ENCODE data around the gene WDR4.

Gene WDR4

GRCh38 chr21:42863504-42863870 lies 15.9 kb downstream of the WDR4 start:
- Histone ChIP-seq H3K79me2 (ENCODE audit: control insufficient read depth, low read length) (peaks cover 92% of the 10 kb centered on the region), H3K27ac (ENCODE audit: low read depth, low read length) (no peak overlapping the region), H3K27me3 (ENCODE audit: control insufficient read depth, low read length) (no peaks in the 10 kb centered on the region), H3K4me3 (ENCODE audit: low read length) (no peak overlapping the region), H3K4me1 (ENCODE audit: control insufficient read depth, low read length) (no peaks in the 10 kb centered on the region), H3K4me2 (ENCODE audit: low read length) (no peak overlapping the region), H3K9me2 (replicated peaks; ENCODE audit: control insufficient read depth, low read length) (no peaks in the 10 kb centered on the region), H3K9me3 (ENCODE audit: control insufficient read depth, insufficient read depth, low read length) (no peaks in the 10 kb centered on the region), H4K20me1 (ENCODE audit: control insufficient read depth, insufficient read depth, low read depth, low read length) (peaks cover 6% of the 10 kb centered on the region; the same call in 1 of the 2 replicates), H3K36me3 (ENCODE audit: control insufficient read depth, low read length) (peaks cover 89% of the 10 kb centered on the region), H3F3A (ENCODE audit: control insufficient read depth, insufficient read depth) (no peaks in the 10 kb centered on the region)
- TF ChIP-seq, protein P1, sequence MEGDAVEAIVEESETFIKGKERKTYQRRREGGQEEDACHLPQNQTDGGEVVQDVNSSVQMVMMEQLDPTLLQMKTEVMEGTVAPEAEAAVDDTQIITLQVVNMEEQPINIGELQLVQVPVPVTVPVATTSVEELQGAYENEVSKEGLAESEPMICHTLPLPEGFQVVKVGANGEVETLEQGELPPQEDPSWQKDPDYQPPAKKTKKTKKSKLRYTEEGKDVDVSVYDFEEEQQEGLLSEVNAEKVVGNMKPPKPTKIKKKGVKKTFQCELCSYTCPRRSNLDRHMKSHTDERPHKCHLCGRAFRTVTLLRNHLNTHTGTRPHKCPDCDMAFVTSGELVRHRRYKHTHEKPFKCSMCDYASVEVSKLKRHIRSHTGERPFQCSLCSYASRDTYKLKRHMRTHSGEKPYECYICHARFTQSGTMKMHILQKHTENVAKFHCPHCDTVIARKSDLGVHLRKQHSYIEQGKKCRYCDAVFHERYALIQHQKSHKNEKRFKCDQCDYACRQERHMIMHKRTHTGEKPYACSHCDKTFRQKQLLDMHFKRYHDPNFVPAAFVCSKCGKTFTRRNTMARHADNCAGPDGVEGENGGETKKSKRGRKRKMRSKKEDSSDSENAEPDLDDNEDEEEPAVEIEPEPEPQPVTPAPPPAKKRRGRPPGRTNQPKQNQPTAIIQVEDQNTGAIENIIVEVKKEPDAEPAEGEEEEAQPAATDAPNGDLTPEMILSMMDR (IDR thresholded peaks at IDR 0.05; ENCODE audit: low read depth, low read length, poor library complexity, severe bottlenecking) = no peak
- no peak for TF ChIP-seq EZH2phosphoT487 (IDR thresholded peaks at IDR 0.05; ENCODE audit: borderline replicate concordance, low read length)

- H3K9me3 ChIP-seq (ENCODE audit: control insufficient read depth, insufficient read depth, low read length) = no peaks in the 10 kb centered on the region
- no peak overlapping the region for H3K4me3 ChIP-seq (ENCODE audit: low read length)
- H4K20me1 ChIP-seq (ENCODE audit: control insufficient read depth, insufficient read depth, low read depth, low read length) = peaks cover 6% of the 10 kb centered on the region; the same call in 1 of the 2 replicates
- no peak for TF ChIP-seq EZH2phosphoT487 (IDR thresholded peaks at IDR 0.05; ENCODE audit: borderline replicate concordance, low read length)
- TF ChIP-seq, protein P1 (IDR thresholded peaks at IDR 0.05; ENCODE audit: low read depth, low read length, poor library complexity, severe bottlenecking) = no peak
- no peaks in the 10 kb centered on the region for H3K4me1 ChIP-seq (ENCODE audit: control insufficient read depth, low read length)
- H3F3A ChIP-seq (ENCODE audit: control insufficient read depth, insufficient read depth) = no peaks in the 10 kb centered on the region
- no peaks in the 10 kb centered on the region for H3K27me3 ChIP-seq (ENCODE audit: control insufficient read depth, low read length)
- no peaks in the 10 kb centered on the region for H3K9me2 ChIP-seq (replicated peaks; ENCODE audit: control insufficient read depth, low read length)
- H3K27ac ChIP-seq (ENCODE audit: low read depth, low read length) = no peak overlapping the region
- peaks cover 92% of the 10 kb centered on the region for H3K79me2 ChIP-seq (ENCODE audit: control insufficient read depth, low read length)
- H3K4me2 ChIP-seq (ENCODE audit: low read length) = no peak overlapping the region
- peaks cover 89% of the 10 kb centered on the region for H3K36me3 ChIP-seq (ENCODE audit: control insufficient read depth, low read length)
These were observed 16.4 kb downstream of the WDR4 start for GRCh38 chr21:42862774-42863503.

- Histone ChIP-seq H3K4me1 (ENCODE audit: control insufficient read depth, low read length) (no peaks in the 10 kb centered on the region), H3K4me3 (ENCODE audit: low read length) (no peak overlapping the region), H3K9me3 (ENCODE audit: control insufficient read depth, insufficient read depth, low read length) (no peaks in the 10 kb centered on the region), H3K36me3 (ENCODE audit: control insufficient read depth, low read length) (peaks cover 92% of the 10 kb centered on the region), H3K79me2 (ENCODE audit: control insufficient read depth, low read length) (peaks cover 92% of the 10 kb centered on the region), H3K27me3 (ENCODE audit: control insufficient read depth, low read length) (no peaks in the 10 kb centered on the region), H3F3A (ENCODE audit: control insufficient read depth, insufficient read depth) (no peaks in the 10 kb centered on the region), H3K9me2 (replicated peaks; ENCODE audit: control insufficient read depth, low read length) (no peaks in the 10 kb centered on the region), H3K4me2 (ENCODE audit: low read length) (no peak overlapping the region), H3K27ac (ENCODE audit: low read depth, low read length) (no peak overlapping the region), H4K20me1 (ENCODE audit: control insufficient read depth, insufficient read depth, low read depth, low read length) (peaks cover 9% of the 10 kb centered on the region)
- TF ChIP-seq, protein P1 (IDR thresholded peaks at IDR 0.05; ENCODE audit: low read depth, low read length, poor library complexity, severe bottlenecking) = no peak
- TF ChIP-seq EZH2phosphoT487 (IDR thresholded peaks at IDR 0.05; ENCODE audit: borderline replicate concordance, low read length) = no peak
These were observed 17.4 kb downstream of the WDR4 start for GRCh38 chr21:42861848-42862400.
